Stromal cell of bone marrow (primary cell): ENCODE results near the gene CTNNA3.

Experiments
- DNase-seq: peaks from one replicate; pipeline ENCODE4 v3.0.0-alpha.2; 2012; ENCODE audit warnings: low read depth

Gene CTNNA3

GRCh38 chr10:66642217-66642616 lies 1053.8 kb downstream of the CTNNA3 start:
- no peak for DNase-seq

GRCh38 chr10:66639371-66639770 lies 1056.6 kb downstream of the CTNNA3 start:
- peak; percentile 11 for DNase-seq

GRCh38 chr10:66637273-66638036 lies 1058.5 kb downstream of the CTNNA3 start:
- DNase-seq = no peak

- DNase-seq = no peak
Observed at GRCh38 chr10:66629996-66630395, 1066.0 kb downstream of the CTNNA3 start.

GRCh38 chr10:66627156-66627555 lies 1068.8 kb downstream of the CTNNA3 start:
- no peak for DNase-seq

- DNase-seq = no peak
Observed at GRCh38 chr10:66625709-66626590, 1070.0 kb downstream of the CTNNA3 start.

GRCh38 chr10:66622050-66622449 lies 1073.9 kb downstream of the CTNNA3 start:
- DNase-seq = no peak

- no peak for DNase-seq
Observed at GRCh38 chr10:66604195-66604594, 1091.8 kb downstream of the CTNNA3 start.

GRCh38 chr10:66591865-66592264 lies 1104.1 kb downstream of the CTNNA3 start:
- DNase-seq = no peak

- no peak for DNase-seq
Observed at GRCh38 chr10:66587680-66588050, 1108.3 kb downstream of the CTNNA3 start.

- DNase-seq = no peak
Observed at GRCh38 chr10:66586897-66587679, 1108.9 kb downstream of the CTNNA3 start.

GRCh38 chr10:66586073-66586472 lies 1109.9 kb downstream of the CTNNA3 start:
- DNase-seq = peak; percentile 6

- no peak for DNase-seq
Observed at GRCh38 chr10:66575251-66575855, 1120.6 kb downstream of the CTNNA3 start.

GRCh38 chr10:66572700-66573099 lies 1123.3 kb downstream of the CTNNA3 start:
- DNase-seq = no peak

- no peak for DNase-seq
Observed at GRCh38 chr10:66565999-66566398, 1130.0 kb downstream of the CTNNA3 start.

GRCh38 chr10:66564287-66564686 lies 1131.7 kb downstream of the CTNNA3 start:
- DNase-seq = peak; percentile 4

GRCh38 chr10:66555061-66555460 lies 1140.9 kb downstream of the CTNNA3 start:
- peak; percentile 1 for DNase-seq

- no peak for DNase-seq
Observed at GRCh38 chr10:66552331-66552730, 1143.7 kb downstream of the CTNNA3 start.

- no peak for DNase-seq
Observed at GRCh38 chr10:66550351-66550750, 1145.6 kb downstream of the CTNNA3 start.

GRCh38 chr10:66538908-66539307 lies 1157.1 kb downstream of the CTNNA3 start:
- no peak for DNase-seq

GRCh38 chr10:66538371-66538770 lies 1157.6 kb downstream of the CTNNA3 start:
- no peak for DNase-seq

- DNase-seq = no peak
Observed at GRCh38 chr10:66537186-66537585, 1158.8 kb downstream of the CTNNA3 start.
